Fibroblast of lung (primary cell): ENCODE measurements around the gene COL27A1.

Experiments used
- EZH2 ChIP-seq: IDR thresholded peaks from 2 replicates; pipeline ENCODE4 v1.5.1; 2012; ENCODE audit warnings: low read length, control low read depth, mild to moderate bottlenecking; ENCODE audit errors: missing control alignments
- TF ChIP-seq, protein P1 (sequence below), 2 donors: IDR thresholded peaks in 1 of 2; conservative IDR thresholded peaks in 1 of 2; 1 replicate in 1 of 2; 2 replicates in 1 of 2; pipeline ENCODE4 v1.5.1; 2011 to 2012; ENCODE audit warnings: low read length in 2 of 2, control low read depth in 1 of 2, inconsistent platforms in 1 of 2, low read depth in 1 of 2, mild to moderate bottlenecking in 1 of 2

DNA sequence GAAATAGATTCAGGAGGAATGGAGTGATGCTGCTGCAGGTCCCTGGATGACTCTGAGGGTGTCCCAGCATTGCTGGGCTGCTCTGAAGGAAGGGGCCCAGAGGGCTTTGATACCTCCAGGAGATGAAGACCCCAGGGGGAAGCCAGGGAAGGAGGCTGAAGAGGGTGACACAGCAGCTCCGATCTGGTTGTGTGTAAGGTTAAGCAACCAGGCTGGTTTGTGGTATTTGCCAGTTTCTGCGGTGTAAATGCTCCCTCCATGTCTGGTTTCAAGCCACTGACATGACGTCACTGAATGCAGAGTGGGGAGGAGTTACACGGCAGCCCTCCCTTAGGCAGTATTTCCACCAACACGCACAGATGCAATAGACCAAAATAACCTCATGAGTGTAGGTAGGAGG is 127.6 kb downstream of the COL27A1 start:
- TF ChIP-seq EZH2: no peak
- TF ChIP-seq, protein P1, sequence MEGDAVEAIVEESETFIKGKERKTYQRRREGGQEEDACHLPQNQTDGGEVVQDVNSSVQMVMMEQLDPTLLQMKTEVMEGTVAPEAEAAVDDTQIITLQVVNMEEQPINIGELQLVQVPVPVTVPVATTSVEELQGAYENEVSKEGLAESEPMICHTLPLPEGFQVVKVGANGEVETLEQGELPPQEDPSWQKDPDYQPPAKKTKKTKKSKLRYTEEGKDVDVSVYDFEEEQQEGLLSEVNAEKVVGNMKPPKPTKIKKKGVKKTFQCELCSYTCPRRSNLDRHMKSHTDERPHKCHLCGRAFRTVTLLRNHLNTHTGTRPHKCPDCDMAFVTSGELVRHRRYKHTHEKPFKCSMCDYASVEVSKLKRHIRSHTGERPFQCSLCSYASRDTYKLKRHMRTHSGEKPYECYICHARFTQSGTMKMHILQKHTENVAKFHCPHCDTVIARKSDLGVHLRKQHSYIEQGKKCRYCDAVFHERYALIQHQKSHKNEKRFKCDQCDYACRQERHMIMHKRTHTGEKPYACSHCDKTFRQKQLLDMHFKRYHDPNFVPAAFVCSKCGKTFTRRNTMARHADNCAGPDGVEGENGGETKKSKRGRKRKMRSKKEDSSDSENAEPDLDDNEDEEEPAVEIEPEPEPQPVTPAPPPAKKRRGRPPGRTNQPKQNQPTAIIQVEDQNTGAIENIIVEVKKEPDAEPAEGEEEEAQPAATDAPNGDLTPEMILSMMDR (conservative IDR thresholded peaks at IDR 0.05 in 1 of 2, IDR thresholded peaks at IDR 0.05 in 1 of 2; ENCODE audit: low read depth in 1 of 2, low read length in 2 of 2): no peak
